ENCODE measurements around the gene KIAA1143.

The KIAA1143 gene

GRCh38 chr3:44762170-44762677 lies 805 bp upstream of the KIAA1143 start:
- Histone ChIP-seq H3K27ac (no peak overlapping the region), H3K36me3 (ENCODE audit: control insufficient read depth, insufficient read depth, low read length) (no peaks in the 10 kb centered on the region), H3K9ac (no peak overlapping the region), H3K4me1 (peaks cover 8% of the 10 kb centered on the region), H3K79me2 (peaks cover 15% of the 10 kb centered on the region), H3K4me2 (ENCODE audit: low read length) (peak overlapping the region; percentile 90), H3K4me3 (ENCODE audit: low read depth, low read length) (peak overlapping the region; percentile 90), H2AFZ (peak overlapping the region; percentile 90), H3K27me3 (ENCODE audit: control insufficient read depth, insufficient read depth, low read length) (no peaks in the 10 kb centered on the region), H3K9me3 (ENCODE audit: control insufficient read depth, low read length) (no peaks in the 10 kb centered on the region)
- TF ChIP-seq CTCF (IDR thresholded peaks at IDR 0.05): no peak

GRCh38 chr3:44761101-44761423 lies 357 bp downstream of the KIAA1143 start:
- Histone ChIP-seq H3K9ac (peak overlapping the region; percentile 47), H3K4me3 (ENCODE audit: low read depth, low read length) (peak overlapping the region; percentile 90), H3K27me3 (ENCODE audit: control insufficient read depth, insufficient read depth, low read length) (no peaks in the 10 kb centered on the region), H3K9me3 (ENCODE audit: control insufficient read depth, low read length) (no peaks in the 10 kb centered on the region), H3K27ac (peak overlapping the region; percentile 64), H3K4me2 (ENCODE audit: low read length) (peak overlapping the region; percentile 90), H3K79me2 (peaks cover 16% of the 10 kb centered on the region), H2AFZ (peak overlapping the region; percentile 90), H3K4me1 (peaks cover 8% of the 10 kb centered on the region), H3K36me3 (ENCODE audit: control insufficient read depth, insufficient read depth, low read length) (no peaks in the 10 kb centered on the region)
- no peak for TF ChIP-seq CTCF (IDR thresholded peaks at IDR 0.05)

- H3K27me3 ChIP-seq (ENCODE audit: control insufficient read depth, insufficient read depth, low read length): no peaks in the 10 kb centered on the region
- no peak overlapping the region for H3K9ac ChIP-seq
- no peak overlapping the region for H3K4me2 ChIP-seq (ENCODE audit: low read length)
- H3K4me1 ChIP-seq: no peaks in the 10 kb centered on the region
- H3K79me2 ChIP-seq: no peaks in the 10 kb centered on the region
- H3K9me3 ChIP-seq (ENCODE audit: control insufficient read depth, low read length): peaks cover 7% of the 10 kb centered on the region
- no peak overlapping the region for H3K4me3 ChIP-seq (ENCODE audit: low read depth, low read length)
- TF ChIP-seq CTCF (IDR thresholded peaks at IDR 0.05): no peak
- peaks cover 2% of the 10 kb centered on the region for H3K36me3 ChIP-seq (ENCODE audit: control insufficient read depth, insufficient read depth, low read length)
- H2AFZ ChIP-seq: no peak overlapping the region
- no peak overlapping the region for H3K27ac ChIP-seq
Measured at GRCh38 chr3:44734646-44735168, 26.7 kb downstream of the KIAA1143 start.

- Histone ChIP-seq H3K9me3 (ENCODE audit: control insufficient read depth, low read length) (peaks cover 11% of the 10 kb centered on the region), H3K9ac (no peak within 1 kb of the TSS), H3K27ac (no peak within 1 kb of the TSS), H3K36me3 (ENCODE audit: control insufficient read depth, insufficient read depth, low read length) (peaks cover 2% of the 10 kb centered on the region), H3K27me3 (ENCODE audit: control insufficient read depth, insufficient read depth, low read length) (no peaks in the 10 kb centered on the region), H3K4me3 (ENCODE audit: low read depth, low read length) (peak within 1 kb of the TSS; percentile 64), H3K4me1 (no peaks in the 10 kb centered on the region), H2AFZ (peak within 1 kb of the TSS; percentile 76), H3K4me2 (ENCODE audit: low read length) (peak within 1 kb of the TSS; percentile 69), H3K79me2 (no peaks in the 10 kb centered on the region)
- no peak for TF ChIP-seq CTCF (IDR thresholded peaks at IDR 0.05)
Measured at GRCh38 chr3:44729384-44729910, 32.0 kb downstream of the KIAA1143 start, which contains the start of gene ZNF501. TSS of gene ZNF501 (plus strand) at chr3:44729635. CDS start at chr3:44734422, 4,787 bp downstream.

- no peak for TF ChIP-seq CTCF (IDR thresholded peaks at IDR 0.05)
- H3K27me3 ChIP-seq (ENCODE audit: control insufficient read depth, insufficient read depth, low read length): no peaks in the 10 kb centered on the region
- H3K79me2 ChIP-seq: no peaks in the 10 kb centered on the region
- no peak overlapping the region for H3K4me2 ChIP-seq (ENCODE audit: low read length)
- H3K9me3 ChIP-seq (ENCODE audit: control insufficient read depth, low read length): peaks cover 18% of the 10 kb centered on the region
- no peaks in the 10 kb centered on the region for H3K4me1 ChIP-seq
- H2AFZ ChIP-seq: no peak overlapping the region
- H3K4me3 ChIP-seq (ENCODE audit: low read depth, low read length): no peak overlapping the region
- H3K27ac ChIP-seq: no peak overlapping the region
- no peak overlapping the region for H3K9ac ChIP-seq
- peaks cover 25% of the 10 kb centered on the region for H3K36me3 ChIP-seq (ENCODE audit: control insufficient read depth, insufficient read depth, low read length)
Measured at GRCh38 chr3:44722103-44722401, 39.4 kb downstream of the KIAA1143 start.
